HFF-Myc (cell line): Measurements from ENCODE around the gene HSPH1.

ENCODE experiments used
- DNase-seq: peaks from one replicate; pipeline ENCODE4 v3.0.0-alpha.2; 2011; ENCODE audit warnings: low read depth; ENCODE audit errors: extremely low read depth
- H3K4me3 ChIP-seq: replicated peaks from 2 replicates; pipeline ENCODE4 v1.5.1; 2011; ENCODE audit warnings: low read depth, mild to moderate bottlenecking, control low read depth, low read length
- TF ChIP-seq, protein P1 (sequence below): IDR thresholded peaks from 2 replicates; pipeline ENCODE4 v1.5.1; 2012; ENCODE audit warnings: mild to moderate bottlenecking, low read depth, low read length, control low read depth; ENCODE audit errors: missing control alignments

Gene HSPH1

GRCh38 chr13:31122143-31122542 lies 39.6 kb downstream of the HSPH1 start:
- DNase-seq = no peak
- no peak overlapping the region for H3K4me3 ChIP-seq
- TF ChIP-seq, protein P1, sequence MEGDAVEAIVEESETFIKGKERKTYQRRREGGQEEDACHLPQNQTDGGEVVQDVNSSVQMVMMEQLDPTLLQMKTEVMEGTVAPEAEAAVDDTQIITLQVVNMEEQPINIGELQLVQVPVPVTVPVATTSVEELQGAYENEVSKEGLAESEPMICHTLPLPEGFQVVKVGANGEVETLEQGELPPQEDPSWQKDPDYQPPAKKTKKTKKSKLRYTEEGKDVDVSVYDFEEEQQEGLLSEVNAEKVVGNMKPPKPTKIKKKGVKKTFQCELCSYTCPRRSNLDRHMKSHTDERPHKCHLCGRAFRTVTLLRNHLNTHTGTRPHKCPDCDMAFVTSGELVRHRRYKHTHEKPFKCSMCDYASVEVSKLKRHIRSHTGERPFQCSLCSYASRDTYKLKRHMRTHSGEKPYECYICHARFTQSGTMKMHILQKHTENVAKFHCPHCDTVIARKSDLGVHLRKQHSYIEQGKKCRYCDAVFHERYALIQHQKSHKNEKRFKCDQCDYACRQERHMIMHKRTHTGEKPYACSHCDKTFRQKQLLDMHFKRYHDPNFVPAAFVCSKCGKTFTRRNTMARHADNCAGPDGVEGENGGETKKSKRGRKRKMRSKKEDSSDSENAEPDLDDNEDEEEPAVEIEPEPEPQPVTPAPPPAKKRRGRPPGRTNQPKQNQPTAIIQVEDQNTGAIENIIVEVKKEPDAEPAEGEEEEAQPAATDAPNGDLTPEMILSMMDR = no peak

DNA sequence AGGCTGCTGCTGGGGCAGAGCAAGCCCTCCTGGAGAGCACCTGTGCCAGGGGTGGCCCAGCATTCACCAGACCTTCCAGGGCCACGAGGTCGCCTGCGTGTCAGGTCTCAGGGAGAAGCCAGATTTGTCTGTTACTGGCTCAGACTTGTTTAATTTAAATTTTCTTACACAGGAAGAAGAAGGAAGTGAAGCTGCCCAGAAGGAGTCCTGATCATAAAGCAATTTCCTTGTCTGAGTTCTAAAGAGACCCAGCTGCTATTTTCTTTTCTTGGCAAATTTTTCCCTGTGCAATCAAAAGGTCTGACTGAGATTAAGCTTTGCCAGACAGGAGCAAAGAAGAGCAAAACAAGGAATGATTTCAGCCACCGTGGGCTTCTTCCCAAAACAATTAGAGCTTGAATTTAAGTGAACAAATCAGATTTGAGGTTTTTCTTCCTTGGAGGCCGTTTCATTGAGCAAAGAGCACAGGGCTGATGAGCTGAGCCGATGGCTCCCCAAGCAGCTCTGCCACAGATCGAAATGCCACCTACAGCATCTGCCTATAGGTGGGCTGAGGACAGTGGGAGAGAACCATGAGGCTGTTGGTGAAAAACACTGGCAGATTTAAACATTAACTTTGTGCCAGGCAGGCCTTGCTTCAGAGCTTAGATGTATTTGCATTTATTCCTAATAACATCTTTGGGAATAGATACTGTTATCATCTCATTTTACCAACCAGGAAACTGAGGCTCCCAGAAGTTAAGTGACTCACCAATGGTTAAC lies 40.1 kb downstream of the HSPH1 start:
- no peak overlapping the region for H3K4me3 ChIP-seq
- TF ChIP-seq, protein P1 = no peak
- no peak for DNase-seq

DNA sequence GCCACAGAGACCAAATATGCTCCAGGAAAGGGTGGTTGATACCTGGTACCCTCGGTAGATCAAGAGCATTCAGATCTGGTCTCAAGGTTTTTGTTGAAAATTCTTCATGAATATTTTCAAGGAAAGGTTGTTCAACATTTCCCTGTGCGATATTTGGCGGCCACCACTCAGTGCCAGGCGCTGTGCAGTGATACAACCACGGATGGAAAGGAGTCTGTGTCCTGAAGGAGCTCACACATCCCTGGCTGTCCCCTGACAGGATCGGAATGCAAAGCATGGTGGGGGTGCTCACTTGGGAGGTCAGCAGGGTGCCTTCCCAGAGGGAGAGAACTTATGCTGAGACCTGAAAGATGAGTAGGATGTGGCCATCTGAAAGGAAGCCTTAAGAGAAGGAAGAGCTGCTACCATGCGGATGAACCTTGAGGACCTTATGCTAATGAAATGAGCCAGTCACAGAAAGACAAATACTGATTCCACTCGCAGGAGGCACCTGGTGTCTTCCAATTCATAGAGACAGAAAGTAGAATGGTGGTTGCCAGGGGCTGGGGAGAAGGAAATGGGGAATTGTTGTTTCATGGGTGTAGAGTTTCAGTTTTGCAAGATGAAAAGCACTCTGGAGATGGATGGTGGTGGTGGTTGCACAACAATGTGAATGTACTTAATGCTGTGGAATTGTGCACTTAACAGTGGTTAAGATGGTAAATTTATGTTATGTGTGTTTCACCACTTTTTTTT lies 41.6 kb downstream of the HSPH1 start:
- DNase-seq = no peak
- TF ChIP-seq, protein P1 = no peak
- no peak overlapping the region for H3K4me3 ChIP-seq

DNA sequence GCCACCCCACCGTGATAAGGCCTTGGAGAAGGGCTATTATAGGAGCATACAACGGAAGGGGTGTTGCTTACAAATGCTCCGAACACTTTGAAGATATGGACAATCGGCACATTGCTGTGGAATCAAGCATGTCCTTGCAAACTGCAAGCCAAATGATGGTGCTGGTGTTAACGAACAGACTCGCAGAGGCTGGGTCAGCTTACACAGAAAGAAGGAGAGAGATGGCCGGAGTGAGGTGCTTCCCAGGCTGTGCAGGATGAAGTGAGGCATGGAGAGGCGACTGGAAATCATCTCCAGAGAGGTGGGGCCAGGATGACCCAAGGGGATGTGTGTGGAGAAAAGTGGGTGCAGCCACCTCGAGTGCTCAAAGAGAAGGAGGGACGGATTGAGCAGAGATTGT lies 42.2 kb downstream of the HSPH1 start:
- H3K4me3 ChIP-seq = no peak overlapping the region
- DNase-seq = no peak
- TF ChIP-seq, protein P1 = no peak

DNA sequence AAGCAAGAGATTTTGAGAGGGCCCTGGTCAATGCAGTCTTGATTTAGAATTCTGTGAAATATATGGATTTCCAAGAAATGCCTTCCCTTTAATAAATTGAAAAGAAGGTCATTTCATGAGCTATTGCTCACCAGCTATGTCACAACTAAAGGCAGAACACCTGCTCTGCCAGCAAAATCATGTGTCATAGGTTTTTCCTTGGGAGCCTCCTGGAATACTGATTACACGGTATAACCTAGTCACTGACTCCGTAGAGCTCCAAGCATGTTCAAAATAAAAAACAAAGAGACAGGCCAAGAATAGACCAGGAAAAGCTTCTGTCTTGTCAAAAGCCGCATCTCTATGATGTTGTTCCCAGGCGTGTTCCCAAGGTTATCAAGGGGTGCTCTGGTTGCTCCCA lies 45.5 kb downstream of the HSPH1 start:
- TF ChIP-seq, protein P1 = no peak
- DNase-seq = no peak
- H3K4me3 ChIP-seq = no peak overlapping the region

- no peak for DNase-seq
- H3K4me3 ChIP-seq = no peak overlapping the region
- TF ChIP-seq, protein P1 = no peak
Measured at GRCh38 chr13:31115616-31116015, 46.1 kb downstream of the HSPH1 start.
